ENCODE data around the gene MAPKAPK2.

Gene MAPKAPK2

GRCh38 chr1:206646504-206646903 is 38.2 kb upstream of the MAPKAPK2 start (continued):
- no peak for TF ChIP-seq PATZ1 (tag by site-specific recombination; IDR thresholded peaks at IDR 0.05)
- no peak for TF ChIP-seq ZBTB49 (tag by site-specific recombination; IDR thresholded peaks at IDR 0.05; ENCODE audit: low read depth)
- no peak for TF ChIP-seq ZNF585B (tag by site-specific recombination; IDR thresholded peaks at IDR 0.05)
- TF ChIP-seq ZNF623 (tag by site-specific recombination; IDR thresholded peaks at IDR 0.05) = no peak
- no peak for TF ChIP-seq ZBTB8A (tag by site-specific recombination; IDR thresholded peaks at IDR 0.05)

- ChIA-PET POLR2A (interaction anchor here (0.5 to 1.2 kb wide), 2 partner anchors 9 to 12 kb away, joined by 5 to 6 read pairs; partner anchors contain the start of gene DYRK3), CTCF (interaction anchor here (0.7 to 25.1 kb wide), 5 partner anchors 8 to 794 kb away, joined by 3 to 380 read pairs (median 30); partner anchors contain the start of gene DYRK3)
- no peaks in the 10 kb centered on the region for H3K9me3 ChIP-seq (ENCODE audit: control insufficient read depth, insufficient read depth, low read depth, low read length)
- H3K4me1 ChIP-seq (ENCODE audit: control insufficient read depth, insufficient read depth, low read length) = no peaks in the 10 kb centered on the region
- H3K27ac ChIP-seq (ENCODE audit: extremely low read depth, low read depth, low read length) = no peak overlapping the region
- no peak overlapping the region for H3K4me3 ChIP-seq (ENCODE audit: low read depth, low read length)
- H3K36me3 ChIP-seq (ENCODE audit: control insufficient read depth in 2 of 2, insufficient read depth in 1 of 2, low read length in 2 of 2) = peaks cover 0 to 49% of the 10 kb centered on the region in 2 experiments; a peak in 2 of 3 replicates
- TF ChIP-seq ZNF777 (tag by site-specific recombination; IDR thresholded peaks at IDR 0.05; ENCODE audit: borderline replicate concordance) (no peak), ZNF16 (tag by site-specific recombination; IDR thresholded peaks at IDR 0.05; ENCODE audit: low read depth) (no peak), ZBTB11 (tag by site-specific recombination; conservative IDR thresholded peaks at IDR 0.05; ENCODE audit: low read depth) (no peak), ZNF335 (tag by site-specific recombination; conservative IDR thresholded peaks at IDR 0.05) (no peak), ZNF560 (tag by site-specific recombination; IDR thresholded peaks at IDR 0.05; ENCODE audit: borderline replicate concordance) (no peak), ZNF670 (tag by site-specific recombination; IDR thresholded peaks at IDR 0.05; ENCODE audit: low read depth) (no peak), ZNF473 (tag by site-specific recombination; IDR thresholded peaks at IDR 0.05) (no peak), EGR2 (tag by site-specific recombination; IDR thresholded peaks at IDR 0.05; ENCODE audit: low read depth) (no peak), HOXD13 (CRISPR knock-in tag; IDR thresholded peaks at IDR 0.05; ENCODE audit: borderline replicate concordance) (no peak), MZF1 (tag by site-specific recombination; IDR thresholded peaks at IDR 0.05; ENCODE audit: borderline replicate concordance) (no peak), BCL11A (tag by site-specific recombination; IDR thresholded peaks at IDR 0.05; ENCODE audit: low read depth) (no peak), ZNF311 (tag by site-specific recombination; IDR thresholded peaks at IDR 0.05; ENCODE audit: borderline replicate concordance) (no peak), ZFP3 (tag by site-specific recombination; IDR thresholded peaks at IDR 0.05; ENCODE audit: low read depth) (no peak), ZNF629 (tag by site-specific recombination; IDR thresholded peaks at IDR 0.05) (no peak), ZNF148 (tag by site-specific recombination; IDR thresholded peaks at IDR 0.05; ENCODE audit: borderline replicate concordance) (no peak), ZNF623 (tag by site-specific recombination; IDR thresholded peaks at IDR 0.05) (no peak), ZNF48 (tag by site-specific recombination; IDR thresholded peaks at IDR 0.05) (no peak), ZNF792 (tag by site-specific recombination; IDR thresholded peaks at IDR 0.05) (no peak)
Measured at GRCh38 chr1:206647224-206647623, 37.5 kb upstream of the MAPKAPK2 start.

All from HEK293 (cell line).